GM10248 (cell line): ENCODE measurements around the gene DCHS1.

Source experiments
- CTCF ChIA-PET: fragments of 300-600 bp; sonication (Branson Sonifier 250); formaldehyde crosslinking; extraction: SDS; loops from one replicate; lab custom pipeline; 2021; ENCODE audit warnings: antibody characterized with exemption; lab: Yijun Ruan, JAX
- POLR2A ChIA-PET: fragments of 350-650 bp; sonication (Branson Sonifier 250); formaldehyde crosslinking; extraction: SDS; loops from one replicate; lab custom pipeline; 2020; ENCODE audit warnings: antibody characterized with exemption; lab: Yijun Ruan, JAX
- DNase-seq: peaks from one replicate; pipeline ENCODE4 v3.0.0; 2012; ENCODE audit errors: extremely low spot score
- TF ChIP-seq, protein P1 (sequence below): IDR thresholded peaks from 2 replicates; pipeline ENCODE4 v1.5.1; 2012; ENCODE audit warnings: mild to moderate bottlenecking, low read depth; ENCODE audit errors: extremely low read depth, missing control alignments, control extremely low read depth

Gene DCHS1

DNA sequence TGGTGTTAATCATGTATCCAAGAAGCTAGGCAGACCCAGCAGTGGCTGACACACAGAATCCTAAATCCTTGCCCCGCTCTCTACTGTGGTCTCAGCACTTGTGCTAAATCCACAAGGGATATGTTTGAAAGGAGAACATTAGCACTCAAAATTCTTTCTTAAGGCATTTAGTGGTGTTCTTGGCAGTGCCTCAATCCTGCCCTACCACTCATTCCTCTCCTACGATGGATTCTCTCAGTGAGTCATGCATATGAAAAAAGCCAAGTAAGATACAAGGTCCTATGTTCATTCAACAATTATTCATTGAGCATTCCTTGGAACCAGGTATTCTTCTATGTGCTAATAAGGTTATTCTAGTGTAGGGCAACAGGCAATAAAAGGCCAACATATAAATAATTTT, 83.4 kb downstream of the DCHS1 start:
- no peak for DNase-seq
- POLR2A ChIA-PET: no interaction called here
- CTCF ChIA-PET: interaction anchor here (0.9 to 1.1 kb wide), 3 partner anchors 10 to 31 kb away, joined by 3 read pairs; no protein-coding TSS in a partner anchor
- TF ChIP-seq, protein P1, sequence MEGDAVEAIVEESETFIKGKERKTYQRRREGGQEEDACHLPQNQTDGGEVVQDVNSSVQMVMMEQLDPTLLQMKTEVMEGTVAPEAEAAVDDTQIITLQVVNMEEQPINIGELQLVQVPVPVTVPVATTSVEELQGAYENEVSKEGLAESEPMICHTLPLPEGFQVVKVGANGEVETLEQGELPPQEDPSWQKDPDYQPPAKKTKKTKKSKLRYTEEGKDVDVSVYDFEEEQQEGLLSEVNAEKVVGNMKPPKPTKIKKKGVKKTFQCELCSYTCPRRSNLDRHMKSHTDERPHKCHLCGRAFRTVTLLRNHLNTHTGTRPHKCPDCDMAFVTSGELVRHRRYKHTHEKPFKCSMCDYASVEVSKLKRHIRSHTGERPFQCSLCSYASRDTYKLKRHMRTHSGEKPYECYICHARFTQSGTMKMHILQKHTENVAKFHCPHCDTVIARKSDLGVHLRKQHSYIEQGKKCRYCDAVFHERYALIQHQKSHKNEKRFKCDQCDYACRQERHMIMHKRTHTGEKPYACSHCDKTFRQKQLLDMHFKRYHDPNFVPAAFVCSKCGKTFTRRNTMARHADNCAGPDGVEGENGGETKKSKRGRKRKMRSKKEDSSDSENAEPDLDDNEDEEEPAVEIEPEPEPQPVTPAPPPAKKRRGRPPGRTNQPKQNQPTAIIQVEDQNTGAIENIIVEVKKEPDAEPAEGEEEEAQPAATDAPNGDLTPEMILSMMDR: no peak

GRCh38 chr11:6571434-6572008, 84.1 kb downstream of the DCHS1 start:
- TF ChIP-seq, protein P1: no peak
- POLR2A ChIA-PET: no interaction called here
- CTCF ChIA-PET: interaction anchor here (0.9 to 1.5 kb wide), 4 partner anchors 11 to 166 kb away, joined by 3 read pairs; no protein-coding TSS in a partner anchor
- no peak for DNase-seq
